Kidney capillary endothelial cell (primary cell): ENCODE data around the gene MDFIC.

Experiments
- DNase-seq: peaks from one replicate; pipeline ENCODE4 v3.0.0-alpha.2; 2018; ENCODE audit warnings: low spot score

Gene MDFIC

DNA sequence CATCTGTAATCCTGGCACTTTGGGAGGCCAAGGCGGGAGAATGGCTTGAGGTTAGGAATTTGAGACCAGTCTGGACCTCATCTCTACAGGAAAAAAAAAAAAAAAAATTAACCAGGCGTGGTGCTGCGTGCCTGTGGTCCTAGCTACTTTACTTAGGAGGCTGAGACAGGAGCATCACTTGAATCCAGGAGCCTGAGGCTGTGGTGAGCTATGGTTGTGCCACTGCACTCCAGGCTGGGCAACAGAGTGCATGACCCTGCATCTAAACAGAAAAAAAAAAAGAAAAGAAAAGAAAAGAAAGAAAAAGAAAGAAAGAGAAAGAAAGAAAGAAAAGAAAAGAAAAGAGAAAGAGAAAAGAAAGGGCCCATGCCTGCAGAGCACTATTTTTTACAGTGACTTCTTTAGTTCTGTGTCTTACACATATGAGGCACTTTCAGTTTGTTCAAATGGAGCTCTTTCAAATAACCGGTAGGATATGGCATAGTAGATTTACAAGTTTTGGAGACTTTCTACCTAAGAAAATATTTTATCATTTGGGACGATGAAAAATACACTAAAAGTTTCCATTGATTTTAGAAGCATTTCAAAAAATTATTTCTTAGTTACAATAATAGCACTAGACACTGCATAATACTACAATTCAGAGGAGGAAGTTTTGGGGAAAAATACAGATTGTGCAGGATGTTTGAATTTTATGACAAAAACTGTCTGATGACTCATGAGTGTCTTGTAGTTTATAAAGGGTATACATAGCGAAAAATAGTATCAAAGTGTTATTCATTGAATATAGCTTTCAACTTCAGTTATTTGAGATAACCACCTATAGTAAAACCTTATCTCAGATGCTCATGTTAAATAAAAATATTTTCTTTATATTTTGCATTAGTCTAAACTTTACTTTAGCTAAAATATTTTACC, 75.9 kb downstream of the MDFIC start:
- DNase-seq: no peak

GRCh38 chr7:115004121-115004520, 82.2 kb downstream of the MDFIC start:
- no peak for DNase-seq

- DNase-seq: no peak
Measured at GRCh38 chr7:115005251-115005650, 83.4 kb downstream of the MDFIC start.

DNA sequence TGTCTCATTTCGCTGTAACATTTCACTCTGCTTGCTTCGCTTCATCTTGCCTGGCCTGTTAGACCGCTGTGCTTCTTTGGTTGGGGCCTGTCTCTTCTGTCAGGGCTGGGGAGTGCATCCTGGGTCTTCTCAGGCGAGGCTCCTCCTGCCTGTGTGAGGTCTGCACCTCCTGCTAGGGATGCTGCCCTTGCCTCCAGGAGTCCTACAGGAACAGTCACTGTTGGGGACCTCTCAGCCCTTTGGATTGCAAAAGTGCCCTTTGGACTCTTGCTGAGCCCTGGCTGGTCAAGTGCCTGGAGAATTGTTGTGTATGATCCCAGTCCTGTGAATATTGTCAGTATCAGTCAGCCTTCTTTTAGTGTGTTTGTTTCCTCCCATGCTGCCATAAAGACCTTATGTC, 84.1 kb downstream of the MDFIC start:
- no peak for DNase-seq

DNA sequence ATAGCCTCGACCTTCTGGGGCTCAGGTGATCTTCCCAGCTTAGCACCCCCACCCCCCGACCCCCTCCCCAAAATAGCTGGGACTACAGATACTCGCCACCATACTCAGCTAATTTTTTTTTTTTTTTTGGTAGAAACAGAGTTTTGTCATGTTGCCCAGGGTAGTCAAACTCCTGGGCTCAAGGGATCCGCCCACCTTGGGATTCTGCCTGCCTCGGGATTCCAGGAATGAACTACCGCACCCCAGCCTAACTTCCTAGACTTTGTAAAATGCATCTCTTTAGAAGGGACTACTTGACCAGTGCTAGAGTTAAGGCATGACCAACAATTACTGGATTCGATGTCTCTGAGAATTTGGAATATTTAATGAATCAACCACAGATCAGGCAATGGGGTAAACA, 85.9 kb downstream of the MDFIC start:
- DNase-seq: no peak

GRCh38 chr7:115008465-115009114, 86.7 kb downstream of the MDFIC start:
- DNase-seq: no peak

GRCh38 chr7:115009139-115009538, 87.2 kb downstream of the MDFIC start:
- no peak for DNase-seq

- DNase-seq: no peak
Measured at GRCh38 chr7:115009736-115010440, 88.0 kb downstream of the MDFIC start.

DNA sequence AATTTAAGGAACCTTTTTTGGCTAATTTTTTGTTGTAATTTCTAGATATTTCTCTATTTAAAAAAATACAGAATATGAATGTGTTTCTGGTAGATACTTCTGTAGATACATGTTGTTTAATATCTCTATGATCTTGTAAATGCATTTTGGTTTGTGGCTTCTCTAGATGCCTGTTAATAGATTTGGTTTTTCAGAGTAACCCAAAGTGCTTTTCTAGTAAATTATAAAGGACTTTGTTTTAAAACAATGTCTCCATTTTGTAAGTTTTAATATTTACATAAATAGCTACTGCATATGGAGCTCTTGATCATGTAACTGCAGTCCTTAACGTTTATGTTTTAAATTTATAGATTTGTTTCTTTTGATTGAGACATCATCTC, 88.5 kb downstream of the MDFIC start:
- no peak for DNase-seq

- no peak for DNase-seq
Measured at GRCh38 chr7:115013886-115014285, 92.0 kb downstream of the MDFIC start.

DNA sequence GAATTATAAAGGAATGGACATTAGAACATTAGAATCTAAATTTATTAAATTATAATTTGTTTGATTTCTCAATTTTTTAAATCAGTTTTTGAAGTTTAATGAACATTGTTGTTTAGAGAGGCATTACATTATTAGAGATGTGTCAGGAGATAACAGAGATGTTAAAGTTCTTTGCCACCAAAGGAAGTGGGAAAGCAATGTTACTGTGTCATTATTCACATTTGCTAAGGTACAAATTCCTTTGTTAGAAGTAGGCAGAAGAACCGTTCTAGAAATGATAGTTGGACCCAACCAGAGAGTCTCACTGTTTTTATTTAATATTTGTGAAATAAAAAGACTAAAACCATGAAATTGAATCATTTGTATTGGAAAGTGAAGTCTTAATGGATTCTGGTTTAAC, 92.9 kb downstream of the MDFIC start:
- DNase-seq: no peak

DNA sequence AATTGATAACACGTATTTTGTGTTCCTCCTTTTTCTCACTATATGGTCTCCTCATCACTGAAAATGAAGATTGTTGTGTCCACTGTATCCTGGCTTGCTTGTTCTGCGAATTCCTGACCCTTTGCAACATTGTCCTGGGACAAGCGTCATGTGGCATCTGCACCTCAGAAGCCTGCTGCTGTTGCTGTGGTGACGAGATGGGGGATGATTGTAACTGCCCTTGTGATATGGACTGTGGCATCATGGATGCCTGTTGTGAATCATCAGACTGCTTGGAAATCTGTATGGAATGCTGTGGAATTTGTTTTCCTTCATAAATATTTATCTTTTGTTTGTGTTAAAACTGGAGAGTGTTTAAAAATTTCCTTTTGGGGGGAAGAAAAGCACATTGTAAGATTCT, 93.7 kb downstream of the MDFIC start:
- no peak for DNase-seq

- DNase-seq: no peak
Measured at GRCh38 chr7:115019882-115020605, 98.2 kb downstream of the MDFIC start.

- DNase-seq: no peak
Measured at GRCh38 chr7:115023219-115023618, 101.3 kb downstream of the MDFIC start.

DNA sequence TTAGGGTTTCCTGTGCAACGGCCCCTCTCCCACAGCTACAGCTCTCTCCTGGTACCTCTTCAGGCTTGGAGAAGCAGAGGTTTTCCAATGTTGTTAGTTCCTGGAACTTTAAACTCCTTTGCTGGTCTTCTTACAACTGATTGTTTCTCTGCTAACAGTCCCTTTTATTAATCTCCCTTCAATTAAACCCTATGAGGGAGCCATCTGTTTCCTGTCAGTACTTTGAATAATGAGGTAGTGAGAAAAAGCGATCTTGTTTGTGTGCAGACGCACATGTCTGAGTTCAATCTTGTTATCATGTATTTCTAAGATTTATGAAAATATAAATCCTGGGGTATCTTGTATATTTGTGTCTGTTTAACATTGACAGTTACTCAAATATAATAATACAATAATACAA, 102.4 kb downstream of the MDFIC start:
- DNase-seq: no peak

DNA sequence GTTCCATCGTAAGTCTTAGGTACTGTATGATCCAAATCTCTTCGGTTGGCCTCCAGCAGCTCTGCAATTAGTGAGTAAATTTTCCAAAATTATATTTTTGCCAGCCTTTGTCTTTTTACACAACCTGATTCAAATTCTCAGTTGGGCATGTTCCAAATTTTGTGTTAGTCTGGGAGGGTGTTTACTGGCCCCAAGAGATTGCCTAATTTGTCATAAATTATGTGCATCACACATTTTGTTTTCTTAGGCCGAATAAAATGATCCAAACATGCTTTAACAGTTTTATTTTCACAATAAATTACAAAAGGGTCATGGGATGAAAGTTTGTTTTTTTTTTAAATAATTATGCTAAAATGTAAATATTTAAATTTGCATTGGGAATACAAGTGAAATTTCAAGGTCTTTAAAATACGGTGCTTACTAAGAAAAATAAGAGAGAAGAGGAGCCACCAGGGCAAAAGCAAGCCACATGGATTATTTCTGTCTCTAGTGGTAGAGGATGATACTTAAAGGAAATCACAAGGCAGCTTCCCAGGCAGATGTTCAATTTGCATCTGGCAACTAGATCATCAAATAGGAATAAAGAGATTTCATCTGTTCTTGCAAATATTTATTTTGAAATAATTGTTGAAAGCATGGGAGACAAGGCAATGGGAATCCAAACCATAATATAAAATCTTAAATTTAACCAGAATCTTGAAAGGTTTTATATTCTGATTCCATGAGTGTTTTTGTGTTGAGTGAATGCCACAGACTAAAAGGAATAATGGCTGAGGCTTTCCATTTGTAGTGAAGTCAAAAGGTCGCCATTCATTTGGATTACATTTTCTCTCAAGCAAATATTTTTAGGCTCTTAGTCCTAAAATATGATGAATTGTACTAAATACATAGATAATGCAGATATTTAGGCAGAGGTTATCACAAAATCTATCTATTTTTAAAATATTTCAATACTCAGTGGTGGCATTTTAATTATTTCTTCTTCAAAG, 111.1 kb downstream of the MDFIC start:
- no peak for DNase-seq

DNA sequence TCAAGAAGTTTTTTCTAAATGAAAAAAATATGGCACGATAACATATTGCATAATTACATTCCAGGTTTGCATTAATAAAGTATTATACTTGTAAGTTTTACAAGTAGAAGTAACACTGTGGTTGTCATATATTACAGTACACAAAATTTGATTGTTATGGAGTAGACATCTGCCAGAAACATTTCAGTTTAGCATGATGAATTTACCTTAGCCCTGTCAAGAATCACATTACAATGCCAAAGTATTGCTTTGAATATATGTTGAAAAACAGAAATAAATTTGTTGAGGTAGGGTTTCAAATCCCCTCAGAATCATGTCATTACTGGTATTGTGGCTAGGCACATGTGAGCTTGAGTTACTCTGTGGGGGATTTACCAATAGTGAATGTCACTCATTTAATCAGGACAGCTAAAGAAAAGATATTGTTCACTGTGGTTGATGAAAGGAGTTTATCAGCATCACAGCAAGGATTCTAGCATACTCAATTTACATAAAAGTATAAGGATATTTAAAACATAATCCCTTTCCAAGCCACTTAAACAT, 112.1 kb downstream of the MDFIC start:
- DNase-seq: no peak

- DNase-seq: no peak
Measured at GRCh38 chr7:115034515-115034914, 112.6 kb downstream of the MDFIC start.

GRCh38 chr7:115037128-115037802, 115.4 kb downstream of the MDFIC start:
- no peak for DNase-seq

DNA sequence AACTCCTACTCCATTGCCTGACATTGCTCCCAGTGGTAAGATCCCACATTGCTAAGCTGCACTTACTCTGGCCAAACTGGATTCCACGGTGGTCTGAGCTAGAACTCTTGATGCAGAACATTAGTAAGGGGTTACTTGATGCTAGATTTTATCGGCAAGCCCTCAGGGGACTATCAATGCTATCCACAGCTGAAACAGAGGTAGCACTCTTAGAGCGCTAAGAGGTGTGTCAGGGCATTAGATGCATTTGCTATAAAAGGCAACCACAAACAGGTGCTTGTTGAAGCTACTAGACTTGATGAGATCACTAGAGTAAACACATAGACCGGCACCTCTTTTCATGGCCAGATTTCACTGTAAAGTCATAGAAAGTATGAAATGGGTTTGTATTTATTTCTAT, 116.3 kb downstream of the MDFIC start:
- no peak for DNase-seq
